Heart left ventricle (tissue), 16 donors: ENCODE data around the gene RAD51. TPM values are rescaled to one million over a fixed set of nuclear protein-coding genes. Genes with fewer than 3 reads are reported as not detected.

Experiments
- ATAC-seq, 4 donors: fragments of 200-7000 bp; cut with Tn5 transposase; one replicate each; pipeline ENCODE4 v1.9.1; 2020 to 2022; ENCODE audit warnings: moderate library complexity in 4 of 4, mild to moderate bottlenecking in 3 of 4, moderate number of reproducible peaks in 1 of 4
- DNase-seq, 5 donors: peaks; one replicate each; pipeline ENCODE4 v3.0.0-alpha.2; 2020
- H3K27ac ChIP-seq, 12 donors: fragments of 200-600 bp; sonication (generic) in 4 of 12; one replicate each; pipeline versions ENCODE4 v1.5.0 to v1.8.0; 2016 to 2022; ENCODE audit warnings: mild to moderate bottlenecking in 2 of 12
- H3K27me3 ChIP-seq, 9 donors: fragments of 200-600 bp; sonication (generic) in 2 of 9; one replicate each; pipeline versions ENCODE4 v1.5.1 to v1.8.0; 2016 to 2022; ENCODE audit warnings: mild to moderate bottlenecking in 3 of 9
- H3K36me3 ChIP-seq, 9 donors: fragments of 200-600 bp; sonication (generic) in 2 of 9; one replicate each; pipeline versions ENCODE4 v1.5.0 to v1.8.0; 2018 to 2022; ENCODE audit warnings: mild to moderate bottlenecking in 2 of 9
- H3K4me1 ChIP-seq, 12 donors: fragments of 200-600 bp; sonication (generic) in 4 of 12; one replicate each; pipeline versions ENCODE4 v1.5.0 to v1.8.0; 2016 to 2022; ENCODE audit warnings: mild to moderate bottlenecking in 3 of 12
- H3K4me3 ChIP-seq, 12 donors: fragments of 200-600 bp; sonication (generic) in 4 of 12; one replicate each; pipeline versions ENCODE4 v1.5.0 to v1.8.0; 2017 to 2022; ENCODE audit warnings: mild to moderate bottlenecking in 9 of 12, moderate library complexity in 4 of 12
- H3K9me3 ChIP-seq, 12 donors: fragments of 200-600 bp; sonication (generic) in 4 of 12; one replicate each; pipeline versions ENCODE4 v1.5.0 to v1.8.0; 2016 to 2022; ENCODE audit warnings: mild to moderate bottlenecking in 1 of 12
- POLR2A ChIP-seq, 2 donors: fragments of 450-650 bp; IDR thresholded peaks; one replicate each; pipeline ENCODE4 v1.6.1; 2017; ENCODE audit warnings: antibody characterized with exemption in 2 of 2, mild to moderate bottlenecking in 2 of 2, moderate library complexity in 2 of 2
- WGBS, 4 donors: extraction: QIAGEN DNeasy Blood & Tissue Kit in 2 of 4; methylation state at CpG; one replicate each; pipeline versions ENCODE4 v1.1.5 to v1.1.7; 2013 to 2018; 5-methylcytosine and 5-hydroxymethylcytosine counted together
- intact Hi-C, 10 donors: fragments of 100-400 bp; cut with DNase I; formaldehyde crosslinking; loops; one replicate each; pipeline versions ENCODE4 v1.11.1 to v1.14.2; 2022
- polyA plus RNA-seq, 2 donors: library from polyadenylated mRNA; stranded (reverse); fragments of 200-250 nt; gene quantifications; one replicate each; pipeline ENCODE4 v1.2.3, GENCODE V29; 2013
- total RNA-seq, 9 donors: library from RNA; depleted of rRNA in 2 of 9; stranded (reverse); fragments of >200 nt in 2 of 9; fragmentation: NEBNext Ultra II Directional in 3 of 9; extraction: Animal tissue kit (Norgen Biotek cat#: 25700) in 3 of 9; gene quantifications; one replicate each; pipeline versions ENCODE4 v1.1.0 to v1.2.4, GENCODE V29; 2016 to 2023
- TF ChIP-seq, protein P1 (sequence below), 12 donors: fragments of 200-600 bp; sonication (generic) in 4 of 12; IDR thresholded peaks; one replicate each; pipeline versions ENCODE4 v1.5.0 to v1.8.0; 2018 to 2022; ENCODE audit warnings: antibody characterized with exemption in 12 of 12, mild to moderate bottlenecking in 5 of 12
- donor health status: ischemic (EF 13 %, LVEDD 7.1; RV severe dilation, severe dysfunction).
- donor health status: healthy with polysubstance abuse.
- donor health status: DM: no; HTN: yes; CAD: no.
- donor health status: DM: no; HTN: no; CAD: no.
- donor health status: ischemic (EF 25% LVEDD 6.9; RV normal size, moderate dysfunction).
- donor health status: ischemic (EF 25% LVEDD 5.7; RV mildly dilated, moderate dysfunction).
- donor health status: healthy.
- donor health status: DM: yes; HTN: yes; CAD: no.
- donor health status: ischemic (EF 35%, LVEDD 5.7; RV mildly dilated, moderate dysfunction).
- donor health status: nonischemic (EF 11% LVEDD 7.7; RV severe dilation, severe dysfunction).
- donor health status: DM: yes; HTN: yes; CAD: no.
- donor health status: PGD.
- donor health status: ischemic (EF 29% LVEDD 5.4; RV normal size, mild dysfunction).
- donor health status: nonischemic (EF 23%, LVEDD 6.1; RV moderate dilation, normal function).

The RAD51 gene
- total and polyA plus RNA-seq, 11 donors, result 0.15 to 3.9 (median 0.56) TPM; not detected in 2

GRCh38 chr15:40771242-40771641 lies 76.3 kb downstream of the RAD51 start:
- Histone ChIP-seq H3K4me1 (peaks cover 0 to 25% (median 2%) of the 10 kb centered on the region in 12 donors), H3K4me3 (no peak overlapping the region), H3K27me3 (no peaks in the 10 kb centered on the region), H3K36me3 (peaks cover 2 to 78% (median 48%) of the 10 kb centered on the region in 9 donors), H3K9me3 (no peaks in the 10 kb centered on the region), H3K27ac (no peak overlapping the region)
- TF ChIP-seq POLR2A (IDR thresholded peaks at IDR 0.05), result no peak
- TF ChIP-seq, protein P1, sequence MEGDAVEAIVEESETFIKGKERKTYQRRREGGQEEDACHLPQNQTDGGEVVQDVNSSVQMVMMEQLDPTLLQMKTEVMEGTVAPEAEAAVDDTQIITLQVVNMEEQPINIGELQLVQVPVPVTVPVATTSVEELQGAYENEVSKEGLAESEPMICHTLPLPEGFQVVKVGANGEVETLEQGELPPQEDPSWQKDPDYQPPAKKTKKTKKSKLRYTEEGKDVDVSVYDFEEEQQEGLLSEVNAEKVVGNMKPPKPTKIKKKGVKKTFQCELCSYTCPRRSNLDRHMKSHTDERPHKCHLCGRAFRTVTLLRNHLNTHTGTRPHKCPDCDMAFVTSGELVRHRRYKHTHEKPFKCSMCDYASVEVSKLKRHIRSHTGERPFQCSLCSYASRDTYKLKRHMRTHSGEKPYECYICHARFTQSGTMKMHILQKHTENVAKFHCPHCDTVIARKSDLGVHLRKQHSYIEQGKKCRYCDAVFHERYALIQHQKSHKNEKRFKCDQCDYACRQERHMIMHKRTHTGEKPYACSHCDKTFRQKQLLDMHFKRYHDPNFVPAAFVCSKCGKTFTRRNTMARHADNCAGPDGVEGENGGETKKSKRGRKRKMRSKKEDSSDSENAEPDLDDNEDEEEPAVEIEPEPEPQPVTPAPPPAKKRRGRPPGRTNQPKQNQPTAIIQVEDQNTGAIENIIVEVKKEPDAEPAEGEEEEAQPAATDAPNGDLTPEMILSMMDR (IDR thresholded peaks at IDR 0.05), result no peak
- DNase-seq (no peak), ATAC-seq (no peak)
- 92 to 97% (median 94%) methylated on average over 5 of the region's 5 CpGs for WGBS, 4 donors
- intact Hi-C loops, result no loop called here

DNA sequence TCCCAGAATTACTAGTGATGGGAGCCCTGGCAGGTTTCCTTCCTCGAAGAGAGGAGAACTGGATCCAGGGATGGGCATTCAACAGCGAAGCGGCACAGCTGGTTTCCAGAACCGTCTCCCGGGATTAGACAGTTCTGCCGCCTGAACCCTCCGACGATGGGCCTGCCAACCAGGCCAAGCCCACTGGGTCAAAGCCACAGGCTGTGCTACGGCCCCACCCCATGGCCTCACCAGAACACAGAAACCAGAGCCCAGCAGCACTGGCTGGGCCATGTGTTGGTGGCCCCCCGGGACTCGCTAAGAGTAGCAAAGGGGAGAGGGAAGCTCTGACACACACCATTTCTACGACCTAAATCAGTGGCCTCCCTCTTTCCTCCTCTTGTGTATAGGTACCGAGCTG lies 77.0 kb downstream of the RAD51 start:
- ATAC-seq (no peak), DNase-seq (no peak)
- H3K27ac ChIP-seq, result no peak overlapping the region
- no peaks in the 10 kb centered on the region for H3K9me3 ChIP-seq
- TF ChIP-seq, protein P1 (IDR thresholded peaks at IDR 0.05), result no peak
- no peak for TF ChIP-seq POLR2A (IDR thresholded peaks at IDR 0.05)
- intact Hi-C loops, result no loop called here
- 82 to 91% (median 89%) methylated on average over 12 to 13 of the region's 13 CpGs for WGBS, 4 donors
- peaks cover 0 to 31% (median 2%) of the 10 kb centered on the region in 12 donors for H3K4me1 ChIP-seq
- peaks cover 2 to 85% (median 56%) of the 10 kb centered on the region in 9 donors for H3K36me3 ChIP-seq
- no peaks in the 10 kb centered on the region for H3K27me3 ChIP-seq
- H3K4me3 ChIP-seq, result no peak overlapping the region

- peaks cover 0 to 28% (median 2%) of the 10 kb centered on the region in 12 donors for H3K4me1 ChIP-seq
- ATAC-seq, result no peak
- no peaks in the 10 kb centered on the region for H3K9me3 ChIP-seq
- peaks cover 2 to 89% (median 70%) of the 10 kb centered on the region in 9 donors for H3K36me3 ChIP-seq
- no peaks in the 10 kb centered on the region for H3K27me3 ChIP-seq
- no peak for DNase-seq
- no peak overlapping the region for H3K27ac ChIP-seq
- intact Hi-C loops, result no loop called here
- TF ChIP-seq, protein P1 (IDR thresholded peaks at IDR 0.05), result no peak
- TF ChIP-seq POLR2A (IDR thresholded peaks at IDR 0.05), result no peak
- H3K4me3 ChIP-seq, result no peak overlapping the region
- WGBS, 4 donors, result 88 to 92% (median 90%) methylated on average over 8 of the region's 8 CpGs
Observed at GRCh38 chr15:40773496-40773895, 78.5 kb downstream of the RAD51 start.

DNA sequence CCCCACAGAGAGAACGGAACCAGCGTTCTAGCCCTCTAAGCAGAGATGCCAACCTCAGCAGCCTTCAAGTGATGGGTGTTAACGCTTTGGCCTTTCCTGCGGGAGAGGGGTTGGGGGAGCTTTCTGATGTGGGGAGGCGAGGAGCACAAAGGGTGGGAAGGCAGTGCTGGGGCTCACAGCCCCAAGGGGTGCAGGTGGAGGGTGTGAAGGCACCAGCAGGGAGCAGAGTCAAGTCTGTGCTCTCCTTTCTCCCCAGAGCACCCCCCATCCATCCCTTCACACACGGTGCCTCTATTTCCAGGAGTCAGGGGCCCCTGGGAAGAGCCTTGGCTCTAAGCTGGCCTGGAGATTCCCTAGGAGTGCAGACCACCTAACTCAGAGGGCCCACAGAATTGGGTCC lies 78.9 kb downstream of the RAD51 start:
- H3K27me3 ChIP-seq, result no peaks in the 10 kb centered on the region
- no peak overlapping the region for H3K27ac ChIP-seq
- H3K36me3 ChIP-seq, result peaks cover 2 to 89% (median 74%) of the 10 kb centered on the region in 9 donors
- WGBS, 4 donors, result 92 to 96% (median 93%) methylated on average over 6 of the region's 6 CpGs
- no peaks in the 10 kb centered on the region for H3K9me3 ChIP-seq
- TF ChIP-seq, protein P1 (IDR thresholded peaks at IDR 0.05), result no peak
- intact Hi-C loops, result no loop called here
- ATAC-seq, result no peak
- H3K4me1 ChIP-seq, result peaks cover 0 to 24% (median 2%) of the 10 kb centered on the region in 12 donors
- H3K4me3 ChIP-seq, result no peak overlapping the region
- no peak for DNase-seq
